K562 (cell line): ENCODE data around the gene RPH3AL. TPM values are rescaled to one million over a fixed set of nuclear protein-coding genes. Genes with fewer than 3 reads are reported as not detected.

Source experiments
- ATAC-seq: fragments of 200-7000 bp; cut with Tn5 transposase; 3 replicates; pipeline ENCODE4 v1.9.1; 2020; ENCODE audit warnings: moderate library complexity
- BruUV-seq: library from RNA; stranded (reverse); fragments of 400-500 nt; replicated peaks from 2 replicates; lab custom pipeline; 2021; lab: Mats Ljungman, UMichigan
- CTCF ChIA-PET: fragments of 300-600 bp; formaldehyde crosslinking; extraction: SDS; loops from one replicate; lab custom pipeline; 2021; ENCODE audit warnings: low intra/inter-chr PET ratio; lab: Yijun Ruan, JAX
- POLR2A ChIA-PET: fragments of 300-600, 350-650 bp; sonication (Branson Sonifier 250); formaldehyde crosslinking; extraction: SDS; loops from one replicate; lab custom pipeline; 2021; ENCODE audit warnings: antibody characterized with exemption, inconsistent platforms; lab: Yijun Ruan, JAX
- DNase-seq, 4 experiments: peaks; one replicate each; pipeline versions ENCODE4 v3.0.0 to v3.0.0-alpha.2; 2011 to 2018; ENCODE audit warnings: low spot score in 3 of 4, mixed read lengths in 3 of 4; ENCODE audit errors: extremely low read depth in 1 of 4
- FAIRE-seq: peaks from 2 replicates; lab custom pipeline; 2011; peaks lifted over from hg19 to GRCh38; lab: Jason Lieb, UNC
- H2AFZ ChIP-seq: 2 replicates; pipeline ENCODE4 v1.6.0; 2011; ENCODE audit warnings: low read depth, low read length, control low read depth, inconsistent platforms
- H3K27ac ChIP-seq: fragments of 200-600 bp; 3 replicates; pipeline ENCODE4 v1.8.0; 2011; ENCODE audit warnings: low read depth, mild to moderate bottlenecking, control low read depth, inconsistent platforms, low read length, moderate library complexity, mixed read lengths; ENCODE audit errors: extremely low read depth
- H3K27me3 ChIP-seq, 2 experiments: fragments of 300-600 bp in 1 of 2; 2 replicates in 1 of 2; 3 replicates in 1 of 2; pipeline versions ENCODE4 v1.6.0 to v1.8.0; 2011; ENCODE audit warnings: inconsistent platforms in 2 of 2, low read length in 2 of 2, mild to moderate bottlenecking in 1 of 2, mixed read lengths in 1 of 2, moderate library complexity in 1 of 2; ENCODE audit not compliant: control insufficient read depth in 2 of 2, insufficient read depth in 2 of 2
- H3K36me3 ChIP-seq: fragments of 300-600 bp; 3 replicates; pipeline ENCODE4 v1.8.0; 2011; ENCODE audit warnings: mild to moderate bottlenecking, low read length, inconsistent platforms; ENCODE audit not compliant: control insufficient read depth, insufficient read depth
- H3K4me1 ChIP-seq, 2 experiments: fragments of 200-600 bp in 1 of 2; replicated peaks in 1 of 2; 2 replicates in 1 of 2; 3 replicates in 1 of 2; pipeline versions ENCODE4 v1.5.1 to v1.8.0; 2011; ENCODE audit warnings: inconsistent platforms in 2 of 2, low read length in 2 of 2, mild to moderate bottlenecking in 1 of 2, mixed read lengths in 1 of 2, moderate library complexity in 1 of 2; ENCODE audit not compliant: control insufficient read depth in 2 of 2, insufficient read depth in 2 of 2
- H3K4me2 ChIP-seq: 2 replicates; pipeline ENCODE4 v1.6.1; 2011; ENCODE audit warnings: low read length, control low read depth, inconsistent platforms, mixed read lengths; ENCODE audit not compliant: insufficient read depth
- H3K4me3 ChIP-seq: fragments of 200-600 bp; sonication (generic), shearing (Covaris generic); 2 replicates; pipeline ENCODE4 v1.5.1; 2016; ENCODE audit warnings: control low read depth, inconsistent platforms
- H3K79me2 ChIP-seq: fragments of 200-600 bp; 3 replicates; pipeline ENCODE4 v1.8.0; 2011; ENCODE audit warnings: low read length, inconsistent platforms; ENCODE audit not compliant: control insufficient read depth, insufficient read depth
- H3K9ac ChIP-seq, 2 experiments: 2 replicates each; pipeline versions ENCODE4 v1.6.0 to v1.6.1; 2011; ENCODE audit warnings: low read depth in 2 of 2, low read length in 2 of 2, control low read depth in 1 of 2, inconsistent platforms in 1 of 2, mild to moderate bottlenecking in 1 of 2, mixed read lengths in 1 of 2; ENCODE audit not compliant: insufficient read depth in 1 of 2
- H3K9me1 ChIP-seq: one replicate; pipeline ENCODE4 v1.6.0; 2011; ENCODE audit warnings: inconsistent platforms, mild to moderate bottlenecking, low read length, moderate library complexity; ENCODE audit not compliant: control insufficient read depth, insufficient read depth
- H3K9me3 ChIP-seq: replicated peaks from 2 replicates; pipeline ENCODE4 v1.5.1; 2011; ENCODE audit warnings: low read depth, low read length, inconsistent platforms; ENCODE audit not compliant: control insufficient read depth, insufficient read depth
- H4K20me1 ChIP-seq: replicated peaks from 2 replicates; pipeline ENCODE4 v1.6.1; 2011; ENCODE audit warnings: low read length, inconsistent platforms, mixed read lengths; ENCODE audit not compliant: control insufficient read depth, insufficient read depth
- EZH2 ChIP-seq: IDR thresholded peaks from 2 replicates; pipeline ENCODE4 v1.6.1; 2012; ENCODE audit warnings: low read depth, mild to moderate bottlenecking, inconsistent platforms, low read length, borderline replicate concordance
- HMGN3 ChIP-seq: IDR thresholded peaks from 2 replicates; pipeline ENCODE4 v1.6.1; 2011; ENCODE audit warnings: borderline replicate concordance, low read depth, mild to moderate bottlenecking, mixed read lengths, low read length; ENCODE audit not compliant: insufficient read length; ENCODE audit errors: extremely low read depth
- MAFK ChIP-seq: IDR thresholded peaks from 2 replicates; pipeline ENCODE4 v1.6.1; 2011; ENCODE audit warnings: low read length, improper control_type of control experiment
- SIN3A ChIP-seq, 2 experiments: fragments of 150-350 bp in 1 of 2; IDR thresholded peaks; 2 replicates each; pipeline ENCODE4 v1.6.1; 2011 to 2016; ENCODE audit warnings: borderline replicate concordance in 2 of 2, low read depth in 2 of 2, low read length in 2 of 2, mild to moderate bottlenecking in 2 of 2, moderate library complexity in 2 of 2; ENCODE audit not compliant: control insufficient read depth in 1 of 2
- SP1 ChIP-seq: sonication (generic); formaldehyde crosslinking; IDR thresholded peaks from 2 replicates; pipeline ENCODE4 v1.8.1; 2022; ENCODE audit warnings: mild to moderate bottlenecking, missing genetic modification reagents
- ZC3H11A ChIP-seq: IDR thresholded peaks from 2 replicates; pipeline ENCODE4 v1.6.1; 2012; ENCODE audit warnings: low read depth, low read length, improper control_type of control experiment
- ZNF354B ChIP-seq: fragments of 250-450 bp; sonication (Bioruptor Pico); IDR thresholded peaks from 2 replicates; pipeline ENCODE4 v1.4.0; 2020
- WGBS: fragments of 100-300 bp; shearing (Covaris generic); methylation state at CpG from one replicate; pipeline ENCODE4 v1.1.6; 2016; ENCODE audit warnings: low coverage, mixed read lengths; ENCODE audit not compliant: insufficient coverage; ENCODE audit errors: missing lambda C conversion rate; 5-methylcytosine and 5-hydroxymethylcytosine counted together
- in situ Hi-C: fragments of 300-500 bp; cut with MboI; formaldehyde crosslinking; loops from 4 replicates; pipeline ENCODE4 v1.15.0; 2018; ENCODE audit warnings: inconsistent platforms, mixed read lengths
- intact Hi-C: fragments of 100-400 bp; cut with micrococcal nuclease; formaldehyde crosslinking; loops from 2 replicates; pipeline ENCODE4 v1.14.2; 2022
- polyA plus RNA-seq, 8 experiments: library from polyadenylated mRNA; depleted of rRNA in 4 of 8; stranded (reverse) in 5 of 8; unstranded in 3 of 8; fragments of >200 nt; fragmentation: Nextera tagmentation in 2 of 8; fragmentation: Illumina TruSeq in 1 of 8; extraction: Ambion mirVana in 2 of 8; extraction: Trizol in 1 of 8; gene quantifications; 2 replicates each; pipeline versions ENCODE4 v1.2.1 to v1.2.3, GENCODE V29; 2011 to 2014; ENCODE audit warnings: inconsistent platforms in 1 of 8, missing spikeins in 1 of 8
- total RNA-seq, 7 experiments: library from RNA; depleted of rRNA in 6 of 7; stranded (reverse); fragments of >200 nt in 6 of 7; fragmentation: Illumina TruSeq in 2 of 7; extraction: Trizol in 2 of 7; gene quantifications; 2 replicates each; pipeline versions ENCODE4 v1.2.1 to v1.2.3, GENCODE V29; 2011 to 2021; ENCODE audit warnings: low replicate concordance in 1 of 7
- TF ChIP-seq, protein P1 (sequence below), 2 experiments: fragments of 450-650 bp; IDR thresholded peaks; 2 replicates each; pipeline ENCODE4 v1.6.1; 2016
- TF ChIP-seq, protein P2 (sequence below): fragments of 250-450 bp; sonication (Bioruptor Pico); IDR thresholded peaks from 2 replicates; pipeline ENCODE4 v1.4.0; 2020; ENCODE audit warnings: borderline replicate concordance
- TF ChIP-seq, protein P3 (sequence below): fragments of 250-450 bp; sonication (Bioruptor Pico); IDR thresholded peaks from 2 replicates; pipeline ENCODE4 v1.4.0; 2020

The RPH3AL gene
- total and polyA plus RNA-seq, 9 of the 15 experiments (the other 6 are each of a cell fraction or from before 2014, with no cell fraction given): 0.18 to 1.7 (median 0.39) TPM

DNA sequence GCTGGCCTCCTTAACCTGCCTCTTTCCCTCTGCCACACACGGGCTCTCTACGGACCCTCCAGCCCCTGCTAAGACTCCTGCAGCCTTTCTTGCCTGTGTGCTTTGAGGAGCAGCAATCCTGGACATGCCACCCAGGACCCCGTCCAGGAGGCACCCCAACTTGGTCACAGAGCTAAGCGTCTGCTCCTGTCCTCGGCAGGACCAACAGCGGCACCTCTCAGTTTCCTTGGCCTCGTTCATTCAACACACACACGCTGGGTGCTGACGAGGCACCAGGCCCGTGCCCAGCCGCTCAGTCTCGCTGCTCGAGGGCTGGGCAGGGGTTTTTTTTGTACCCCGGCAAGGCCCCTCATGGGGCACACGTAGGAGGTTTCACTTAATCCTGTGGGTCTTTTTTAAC lies 15.2 kb downstream of the RPH3AL start (continued):
- TF ChIP-seq SIN3A (IDR thresholded peaks at IDR 0.05; ENCODE audit: borderline replicate concordance in 2 of 2, control insufficient read depth in 1 of 2, low read depth in 2 of 2, low read length in 2 of 2): no peak

DNA sequence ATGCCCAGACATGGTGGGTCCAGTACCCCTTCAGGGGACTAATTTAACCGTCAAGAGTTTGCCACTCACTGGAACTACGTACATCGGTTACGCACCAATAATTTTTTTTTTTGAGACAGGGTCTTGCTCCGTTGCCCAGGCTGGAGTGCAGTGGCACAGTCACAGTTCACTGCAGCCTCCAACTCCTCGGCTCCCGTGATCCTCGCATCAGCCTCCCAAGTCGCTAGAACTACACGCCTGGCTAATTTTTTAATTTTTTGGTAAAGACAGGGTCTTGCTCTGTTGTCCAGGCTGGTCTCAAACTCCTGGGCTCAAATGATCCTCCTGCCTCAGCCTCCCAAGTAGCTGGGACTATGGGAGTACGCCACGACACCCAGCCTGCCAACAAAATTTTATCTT lies 15.6 kb downstream of the RPH3AL start:
- Histone ChIP-seq H3K79me2 (no peaks in the 10 kb centered on the region), H4K20me1 (no peaks in the 10 kb centered on the region; the same call in 1 of the 2 replicates), H3K36me3 (no peaks in the 10 kb centered on the region), H3K4me1 (peaks cover 0 to 4% of the 10 kb centered on the region in 2 experiments; a peak in 2 of 5 replicates), H3K4me3 (no peak overlapping the region), H3K9me1 (no peaks in the 10 kb centered on the region), H3K27me3 (peaks cover 22 to 55% of the 10 kb centered on the region in 2 experiments), H3K4me2 (no peak overlapping the region), H2AFZ (no peak overlapping the region), H3K9me3 (no peaks in the 10 kb centered on the region), H3K27ac (no peak overlapping the region), H3K9ac (no peak overlapping the region)
- ATAC-seq: no peak
- 10% methylated on average over 12 of the region's 12 CpGs for WGBS
- in situ Hi-C loops: no loop called here
- no TSS peak for BruUV-seq
- TF ChIP-seq MAFK: no peak
- TF ChIP-seq, protein P1, sequence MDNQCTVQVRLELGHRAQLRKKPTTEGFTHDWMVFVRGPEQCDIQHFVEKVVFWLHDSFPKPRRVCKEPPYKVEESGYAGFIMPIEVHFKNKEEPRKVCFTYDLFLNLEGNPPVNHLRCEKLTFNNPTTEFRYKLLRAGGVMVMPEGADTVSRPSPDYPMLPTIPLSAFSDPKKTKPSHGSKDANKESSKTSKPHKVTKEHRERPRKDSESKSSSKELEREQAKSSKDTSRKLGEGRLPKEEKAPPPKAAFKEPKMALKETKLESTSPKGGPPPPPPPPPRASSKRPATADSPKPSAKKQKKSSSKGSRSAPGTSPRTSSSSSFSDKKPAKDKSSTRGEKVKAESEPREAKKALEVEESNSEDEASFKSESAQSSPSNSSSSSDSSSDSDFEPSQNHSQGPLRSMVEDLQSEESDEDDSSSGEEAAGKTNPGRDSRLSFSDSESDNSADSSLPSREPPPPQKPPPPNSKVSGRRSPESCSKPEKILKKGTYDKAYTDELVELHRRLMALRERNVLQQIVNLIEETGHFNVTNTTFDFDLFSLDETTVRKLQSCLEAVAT (IDR thresholded peaks at IDR 0.05): no peak
- no peak for TF ChIP-seq HMGN3
- no peak for TF ChIP-seq ZC3H11A
- TF ChIP-seq ZNF354B (CRISPR knock-in tag): no peak
- TF ChIP-seq, protein P2, sequence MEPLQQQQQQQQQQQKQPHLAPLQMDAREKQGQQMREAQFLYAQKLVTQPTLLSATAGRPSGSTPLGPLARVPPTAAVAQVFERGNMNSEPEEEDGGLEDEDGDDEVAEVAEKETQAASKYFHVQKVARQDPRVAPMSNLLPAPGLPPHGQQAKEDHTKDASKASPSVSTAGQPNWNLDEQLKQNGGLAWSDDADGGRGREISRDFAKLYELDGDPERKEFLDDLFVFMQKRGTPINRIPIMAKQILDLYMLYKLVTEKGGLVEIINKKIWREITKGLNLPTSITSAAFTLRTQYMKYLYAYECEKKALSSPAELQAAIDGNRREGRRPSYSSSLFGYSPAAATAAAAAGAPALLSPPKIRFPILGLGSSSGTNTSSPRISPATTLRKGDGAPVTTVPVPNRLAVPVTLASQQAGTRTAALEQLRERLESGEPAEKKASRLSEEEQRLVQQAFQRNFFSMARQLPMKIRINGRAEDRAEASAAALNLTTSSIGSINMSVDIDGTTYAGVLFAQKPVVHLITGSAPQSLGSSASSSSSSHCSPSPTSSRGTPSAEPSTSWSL (CRISPR knock-in tag): no peak
- no peak for TF ChIP-seq SP1
- TF ChIP-seq, protein P3, sequence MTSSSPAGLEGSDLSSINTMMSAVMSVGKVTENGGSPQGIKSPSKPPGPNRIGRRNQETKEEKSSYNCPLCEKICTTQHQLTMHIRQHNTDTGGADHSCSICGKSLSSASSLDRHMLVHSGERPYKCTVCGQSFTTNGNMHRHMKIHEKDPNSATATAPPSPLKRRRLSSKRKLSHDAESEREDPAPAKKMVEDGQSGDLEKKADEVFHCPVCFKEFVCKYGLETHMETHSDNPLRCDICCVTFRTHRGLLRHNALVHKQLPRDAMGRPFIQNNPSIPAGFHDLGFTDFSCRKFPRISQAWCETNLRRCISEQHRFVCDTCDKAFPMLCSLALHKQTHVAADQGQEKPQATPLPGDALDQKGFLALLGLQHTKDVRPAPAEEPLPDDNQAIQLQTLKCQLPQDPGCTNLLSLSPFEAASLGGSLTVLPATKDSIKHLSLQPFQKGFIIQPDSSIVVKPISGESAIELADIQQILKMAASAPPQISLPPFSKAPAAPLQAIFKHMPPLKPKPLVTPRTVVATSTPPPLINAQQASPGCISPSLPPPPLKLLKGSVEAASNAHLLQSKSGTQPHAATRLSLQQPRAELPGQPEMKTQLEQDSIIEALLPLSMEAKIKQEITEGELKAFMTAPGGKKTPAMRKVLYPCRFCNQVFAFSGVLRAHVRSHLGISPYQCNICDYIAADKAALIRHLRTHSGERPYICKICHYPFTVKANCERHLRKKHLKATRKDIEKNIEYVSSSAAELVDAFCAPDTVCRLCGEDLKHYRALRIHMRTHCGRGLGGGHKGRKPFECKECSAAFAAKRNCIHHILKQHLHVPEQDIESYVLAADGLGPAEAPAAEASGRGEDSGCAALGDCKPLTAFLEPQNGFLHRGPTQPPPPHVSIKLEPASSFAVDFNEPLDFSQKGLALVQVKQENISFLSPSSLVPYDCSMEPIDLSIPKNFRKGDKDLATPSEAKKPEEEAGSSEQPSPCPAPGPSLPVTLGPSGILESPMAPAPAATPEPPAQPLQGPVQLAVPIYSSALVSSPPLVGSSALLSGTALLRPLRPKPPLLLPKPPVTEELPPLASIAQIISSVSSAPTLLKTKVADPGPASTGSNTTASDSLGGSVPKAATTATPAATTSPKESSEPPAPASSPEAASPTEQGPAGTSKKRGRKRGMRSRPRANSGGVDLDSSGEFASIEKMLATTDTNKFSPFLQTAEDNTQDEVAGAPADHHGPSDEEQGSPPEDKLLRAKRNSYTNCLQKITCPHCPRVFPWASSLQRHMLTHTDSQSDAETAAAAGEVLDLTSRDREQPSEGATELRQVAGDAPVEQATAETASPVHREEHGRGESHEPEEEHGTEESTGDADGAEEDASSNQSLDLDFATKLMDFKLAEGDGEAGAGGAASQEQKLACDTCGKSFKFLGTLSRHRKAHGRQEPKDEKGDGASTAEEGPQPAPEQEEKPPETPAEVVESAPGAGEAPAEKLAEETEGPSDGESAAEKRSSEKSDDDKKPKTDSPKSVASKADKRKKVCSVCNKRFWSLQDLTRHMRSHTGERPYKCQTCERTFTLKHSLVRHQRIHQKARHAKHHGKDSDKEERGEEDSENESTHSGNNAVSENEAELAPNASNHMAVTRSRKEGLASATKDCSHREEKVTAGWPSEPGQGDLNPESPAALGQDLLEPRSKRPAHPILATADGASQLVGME (CRISPR knock-in tag): no peak
- no peak for TF ChIP-seq EZH2
- CTCF ChIA-PET: no interaction called here
- POLR2A ChIA-PET: no interaction called here
- no peak for DNase-seq
- FAIRE-seq: no peak
- intact Hi-C loops: no loop called here
